K562 treated with DMSO at 1 percent for 24 hours (cell line): ENCODE results near the gene RLN1. TPM values are rescaled to one million over a fixed set of nuclear protein-coding genes. Genes with fewer than 3 reads are reported as not detected.

Experiments
- total RNA-seq: library from RNA; unstranded; fragments of 300-600 nt; gene quantifications from 2 replicates; pipeline ENCODE4 v1.2.3, GENCODE V29; 2022; ENCODE audit warnings: low read depth; ENCODE audit not compliant: insufficient read depth

RLN1 gene, protein sequence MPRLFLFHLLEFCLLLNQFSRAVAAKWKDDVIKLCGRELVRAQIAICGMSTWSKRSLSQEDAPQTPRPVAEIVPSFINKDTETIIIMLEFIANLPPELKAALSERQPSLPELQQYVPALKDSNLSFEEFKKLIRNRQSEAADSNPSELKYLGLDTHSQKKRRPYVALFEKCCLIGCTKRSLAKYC
- total RNA-seq, result not detected in 2 replicates

DNA sequence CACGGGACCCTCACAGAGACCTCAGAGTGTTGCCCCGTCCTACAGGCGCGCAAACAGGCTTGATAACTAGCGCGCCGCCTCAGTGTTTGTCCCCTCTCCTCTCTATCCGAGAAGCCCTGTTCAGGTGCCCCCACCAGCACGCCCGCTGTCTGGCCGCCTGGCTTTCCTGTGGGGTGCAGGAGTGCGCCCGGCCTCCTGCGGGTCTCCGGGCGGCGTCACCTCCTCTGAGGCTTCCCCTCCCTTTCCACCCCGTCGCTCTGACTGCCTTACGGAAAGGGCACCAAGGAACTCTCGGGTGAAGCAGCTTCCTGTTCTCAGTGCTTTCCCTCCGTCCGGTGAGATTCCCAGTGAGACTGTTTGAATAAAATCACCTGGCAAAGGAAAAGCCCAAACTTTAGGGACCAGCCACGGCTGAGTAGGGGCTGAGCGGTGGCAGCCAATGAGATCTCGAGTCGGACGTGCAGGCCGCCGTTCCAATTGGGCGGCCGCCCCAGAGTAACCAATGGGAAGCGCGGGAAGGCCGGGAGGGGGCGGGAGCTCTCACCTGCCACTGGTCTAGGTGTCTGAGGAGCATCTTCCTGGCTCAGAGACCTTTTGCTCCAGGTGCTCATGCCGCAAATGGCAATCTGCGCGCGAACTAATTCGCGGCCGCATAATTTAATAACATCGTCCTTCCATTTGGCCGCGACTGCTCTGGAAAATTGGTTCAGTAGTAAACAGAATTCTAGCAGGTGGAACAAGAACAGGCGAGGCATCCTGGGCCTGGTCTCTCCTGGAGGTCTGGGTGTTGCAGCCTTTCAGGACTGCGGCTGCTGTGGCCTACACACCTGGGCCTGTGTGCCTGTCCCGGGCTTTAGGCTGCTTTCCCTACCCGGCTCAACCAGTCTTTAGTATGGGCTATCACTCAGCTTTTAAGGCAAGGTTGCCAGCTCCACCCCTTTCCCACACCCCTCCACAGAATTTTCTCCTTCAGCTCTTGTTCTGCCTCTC is at the start of gene RLN1:
TSS of gene RLN1 (minus strand) at position 885 of the 990 bp plus-strand sequence. CDS start at position 755, 130 bp downstream.

DNA sequence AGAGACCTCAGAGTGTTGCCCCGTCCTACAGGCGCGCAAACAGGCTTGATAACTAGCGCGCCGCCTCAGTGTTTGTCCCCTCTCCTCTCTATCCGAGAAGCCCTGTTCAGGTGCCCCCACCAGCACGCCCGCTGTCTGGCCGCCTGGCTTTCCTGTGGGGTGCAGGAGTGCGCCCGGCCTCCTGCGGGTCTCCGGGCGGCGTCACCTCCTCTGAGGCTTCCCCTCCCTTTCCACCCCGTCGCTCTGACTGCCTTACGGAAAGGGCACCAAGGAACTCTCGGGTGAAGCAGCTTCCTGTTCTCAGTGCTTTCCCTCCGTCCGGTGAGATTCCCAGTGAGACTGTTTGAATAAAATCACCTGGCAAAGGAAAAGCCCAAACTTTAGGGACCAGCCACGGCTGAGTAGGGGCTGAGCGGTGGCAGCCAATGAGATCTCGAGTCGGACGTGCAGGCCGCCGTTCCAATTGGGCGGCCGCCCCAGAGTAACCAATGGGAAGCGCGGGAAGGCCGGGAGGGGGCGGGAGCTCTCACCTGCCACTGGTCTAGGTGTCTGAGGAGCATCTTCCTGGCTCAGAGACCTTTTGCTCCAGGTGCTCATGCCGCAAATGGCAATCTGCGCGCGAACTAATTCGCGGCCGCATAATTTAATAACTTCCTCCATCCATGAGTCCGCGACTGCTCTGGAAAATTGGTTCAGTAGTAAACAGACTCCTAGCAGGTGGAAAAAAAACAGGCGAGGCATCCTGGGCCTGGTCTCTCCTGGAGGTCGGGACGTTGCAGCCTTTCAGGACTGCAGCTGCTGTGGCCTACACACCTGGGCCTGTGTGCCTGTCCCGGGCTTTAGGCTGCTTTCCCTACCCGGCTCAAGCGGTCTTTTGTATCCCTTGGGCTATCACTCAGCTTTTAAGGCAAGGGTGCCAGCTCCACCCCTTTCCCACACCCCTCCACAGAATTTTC is 35.6 kb downstream of the RLN1 start, which contains the start of gene RLN2:
TSS of gene RLN2 (minus strand) at position 877 of the 956 bp plus-strand sequence. CDS start at position 741, 136 bp downstream.

Other genes with a start within 250 kb of the RLN1 start
- not detected in 2 replicates for gene INSL6, start 154.2 kb downstream of the RLN1 start, total RNA-seq
- gene INSL4, start 108.5 kb downstream of the RLN1 start, total RNA-seq, result not detected in 2 replicates
- not detected in 2 replicates for gene RLN2, start 35.2 kb downstream of the RLN1 start, total RNA-seq
- 6.0 and 6.4 TPM in 2 replicates for gene PLGRKT, start 98.0 kb upstream of the RLN1 start, total RNA-seq
- 0.37 and 0.58 TPM in 2 replicates for gene CD274, start 110.7 kb upstream of the RLN1 start, total RNA-seq
- not detected in 2 replicates for gene PDCD1LG2, start 170.7 kb upstream of the RLN1 start, total RNA-seq